ENCODE results near the gene INPP4B.

The INPP4B gene

GRCh38 chr4:142161086-142161485, 685.0 kb downstream of the INPP4B start:
- in situ Hi-C loops (cut with MboI; ENCODE audit: low sequenced_read_pairs, unreplicated experiment), result no loop called here
- no peak for TF ChIP-seq CTCF (IDR thresholded peaks at IDR 0.05; ENCODE audit: borderline replicate concordance, control extremely low read depth, extremely low read depth, insufficient read depth, missing control alignments)
- DNase-seq (ENCODE audit: low spot score), result no peak

DNA sequence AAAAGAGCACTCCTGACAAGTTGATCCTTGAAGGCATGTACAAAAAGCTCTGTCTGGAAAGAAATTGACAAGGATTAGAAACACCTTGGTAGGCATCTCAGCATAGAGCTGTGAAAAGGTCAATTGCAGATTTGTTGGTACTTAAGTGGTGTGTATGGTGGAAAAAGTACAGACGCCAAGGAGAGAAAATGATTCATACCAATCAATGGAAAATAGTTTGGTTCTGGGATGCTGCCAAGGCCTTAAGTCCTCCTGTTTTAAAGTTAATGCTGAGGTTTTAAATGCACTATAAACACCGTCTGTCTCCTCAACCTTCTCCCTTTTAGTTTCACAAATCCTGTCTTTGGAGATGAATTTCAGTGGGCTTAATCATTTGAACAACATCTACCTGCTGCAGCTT, 685.6 kb downstream of the INPP4B start:
- no peak for DNase-seq (ENCODE audit: low spot score)
- in situ Hi-C loops (cut with MboI; ENCODE audit: low sequenced_read_pairs, unreplicated experiment), result no loop called here
- TF ChIP-seq CTCF (IDR thresholded peaks at IDR 0.05; ENCODE audit: borderline replicate concordance, control extremely low read depth, extremely low read depth, insufficient read depth, missing control alignments), result no peak

DNA sequence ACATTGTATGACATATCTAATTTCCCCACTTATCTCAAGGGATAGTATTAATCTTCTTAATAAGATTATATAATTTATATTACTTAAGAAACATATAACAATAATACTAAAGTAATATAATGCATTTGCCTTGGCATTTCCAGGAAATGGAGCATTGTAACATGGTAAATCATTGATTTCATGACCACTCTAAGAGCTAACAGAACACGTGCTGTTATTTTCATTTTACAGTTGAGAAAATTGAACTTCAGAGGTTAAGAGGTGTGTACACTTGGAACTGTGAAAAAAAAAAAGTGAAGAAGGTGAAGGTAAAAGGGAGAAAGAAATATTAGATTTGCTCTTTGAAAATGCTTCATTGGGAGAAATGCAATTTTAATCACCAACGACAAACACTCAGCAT, 687.1 kb downstream of the INPP4B start:
- no peak for TF ChIP-seq CTCF (IDR thresholded peaks at IDR 0.05; ENCODE audit: borderline replicate concordance, control extremely low read depth, extremely low read depth, insufficient read depth, missing control alignments)
- no peak for DNase-seq (ENCODE audit: low spot score)
- in situ Hi-C loops (cut with MboI; ENCODE audit: low sequenced_read_pairs, unreplicated experiment), result no loop called here

GRCh38 chr4:142156256-142156655, 689.8 kb downstream of the INPP4B start:
- in situ Hi-C loops (cut with MboI; ENCODE audit: low sequenced_read_pairs, unreplicated experiment), result no loop called here
- no peak for DNase-seq (ENCODE audit: low spot score)
- no peak for TF ChIP-seq CTCF (IDR thresholded peaks at IDR 0.05; ENCODE audit: borderline replicate concordance, control extremely low read depth, extremely low read depth, insufficient read depth, missing control alignments)

DNA sequence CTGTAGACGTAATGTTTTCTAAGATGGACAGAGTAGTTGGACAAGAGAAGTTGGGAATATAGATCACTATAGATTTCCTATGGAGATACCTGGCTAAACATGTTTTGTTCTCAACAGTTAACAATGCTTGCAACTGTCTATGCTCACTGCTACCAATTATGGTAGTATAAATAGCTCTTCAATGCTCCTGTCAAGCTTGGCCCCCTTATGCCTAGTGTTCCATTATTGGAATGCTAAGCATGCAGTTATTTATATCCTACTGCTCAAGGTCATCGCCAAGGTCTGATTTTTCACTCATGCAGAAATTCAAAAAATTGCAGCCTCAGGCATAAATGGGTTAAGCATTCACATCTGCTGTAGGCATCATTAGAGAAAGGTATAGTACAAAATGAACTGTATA, 690.8 kb downstream of the INPP4B start:
- TF ChIP-seq CTCF (IDR thresholded peaks at IDR 0.05; ENCODE audit: borderline replicate concordance, control extremely low read depth, extremely low read depth, insufficient read depth, missing control alignments), result no peak
- no peak for DNase-seq (ENCODE audit: low spot score)
- in situ Hi-C loops (cut with MboI; ENCODE audit: low sequenced_read_pairs, unreplicated experiment), result no loop called here

GRCh38 chr4:142150483-142150882, 695.6 kb downstream of the INPP4B start:
- no peak for TF ChIP-seq CTCF (IDR thresholded peaks at IDR 0.05; ENCODE audit: borderline replicate concordance, control extremely low read depth, extremely low read depth, insufficient read depth, missing control alignments)
- in situ Hi-C loops (cut with MboI; ENCODE audit: low sequenced_read_pairs, unreplicated experiment), result no loop called here
- no peak for DNase-seq (ENCODE audit: low spot score)

- TF ChIP-seq CTCF (IDR thresholded peaks at IDR 0.05; ENCODE audit: borderline replicate concordance, control extremely low read depth, extremely low read depth, insufficient read depth, missing control alignments), result no peak
Measured at GRCh38 chr4:142144813-142145212, 701.3 kb downstream of the INPP4B start.

More at GRCh38 chr4:142144813-142145212, 701.3 kb downstream of the INPP4B start:
- in situ Hi-C loops (cut with MboI; ENCODE audit: low sequenced_read_pairs, unreplicated experiment), result no loop called here
- no peak for DNase-seq (ENCODE audit: low spot score)
